GM11168 (cell line): ENCODE data around the gene WAC.

ENCODE experiments used
- in situ Hi-C: fragments of 300-500 bp; cut with MboI; formaldehyde crosslinking; loops from one replicate; pipeline ENCODE4 v1.12.0; 2022; ENCODE audit warnings: low sequenced_read_pairs; ENCODE audit not compliant: unreplicated experiment

The WAC gene

DNA sequence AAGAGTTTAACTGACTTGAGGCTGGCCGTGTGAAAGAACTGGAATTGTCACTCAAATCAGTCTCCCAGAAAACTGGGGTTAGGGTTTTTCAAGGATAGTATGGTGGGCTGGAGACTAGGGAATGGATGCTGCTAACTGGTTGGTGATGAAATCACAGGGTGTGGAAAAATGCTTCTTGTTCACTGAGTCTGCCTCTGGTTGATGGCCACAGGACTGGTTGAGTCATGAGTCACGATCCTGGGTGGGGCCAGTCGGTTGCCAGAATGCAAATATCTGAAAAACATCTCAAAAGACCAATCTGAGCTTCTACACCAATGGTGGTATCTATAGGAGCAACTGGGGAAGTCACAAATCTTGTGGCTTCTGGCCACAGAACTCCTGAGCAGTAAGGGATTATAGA lies 128.1 kb downstream of the WAC start:
- in situ Hi-C loops = loop anchor here (10.0 to 25.0 kb wide), 2 partner anchors 476 to 644 kb away; no protein-coding TSS in a partner anchor

GRCh38 chr10:28663576-28664368 lies 130.9 kb downstream of the WAC start:
- in situ Hi-C loops = loop anchor here (10.0 to 25.0 kb wide), 2 partner anchors 474 to 641 kb away; no protein-coding TSS in a partner anchor

GRCh38 chr10:28664369-28664740 lies 131.4 kb downstream of the WAC start:
- in situ Hi-C loops = loop anchor here (10.0 to 25.0 kb wide), 2 partner anchors 473 to 640 kb away; no protein-coding TSS in a partner anchor

DNA sequence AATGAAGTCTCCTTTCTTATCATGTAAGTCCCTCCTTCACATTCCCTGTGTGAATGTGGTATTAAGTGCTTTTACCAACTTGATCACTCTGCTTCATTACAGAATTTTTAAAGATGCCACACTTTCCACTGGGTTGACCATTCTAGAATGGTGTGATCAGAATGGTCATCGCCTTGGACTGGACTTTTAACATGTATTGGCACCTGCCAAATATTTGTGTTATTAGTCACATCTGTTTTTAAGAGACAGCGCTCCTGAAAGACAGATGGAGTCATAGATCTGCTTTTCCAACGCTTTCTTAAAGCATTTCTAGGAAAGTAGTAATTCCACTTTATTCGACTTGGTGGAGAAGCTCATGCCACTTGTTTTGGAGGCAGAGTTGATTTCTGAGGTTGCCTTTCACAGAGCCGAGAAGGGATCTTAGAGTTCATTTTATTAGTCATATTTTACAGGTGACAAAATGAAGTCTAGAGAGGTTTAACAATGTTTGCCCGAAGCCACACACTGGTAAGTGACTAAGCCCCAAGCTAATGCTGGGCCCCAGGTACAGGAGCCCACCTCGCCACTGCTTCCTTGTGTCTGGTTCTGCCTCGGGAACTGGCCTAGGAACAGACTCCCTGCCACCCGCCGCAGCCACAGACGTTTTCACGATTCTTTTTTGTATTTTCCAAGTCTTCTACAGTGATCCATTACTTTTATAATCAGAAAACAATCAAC lies 134.0 kb downstream of the WAC start:
- in situ Hi-C loops = loop anchor here (5.0 to 25.0 kb wide), 3 partner anchors 320 to 638 kb away; no protein-coding TSS in a partner anchor

GRCh38 chr10:28668363-28669226 lies 135.7 kb downstream of the WAC start:
- in situ Hi-C loops = loop anchor here (5.0 to 25.0 kb wide), 3 partner anchors 319 to 636 kb away; no protein-coding TSS in a partner anchor

DNA sequence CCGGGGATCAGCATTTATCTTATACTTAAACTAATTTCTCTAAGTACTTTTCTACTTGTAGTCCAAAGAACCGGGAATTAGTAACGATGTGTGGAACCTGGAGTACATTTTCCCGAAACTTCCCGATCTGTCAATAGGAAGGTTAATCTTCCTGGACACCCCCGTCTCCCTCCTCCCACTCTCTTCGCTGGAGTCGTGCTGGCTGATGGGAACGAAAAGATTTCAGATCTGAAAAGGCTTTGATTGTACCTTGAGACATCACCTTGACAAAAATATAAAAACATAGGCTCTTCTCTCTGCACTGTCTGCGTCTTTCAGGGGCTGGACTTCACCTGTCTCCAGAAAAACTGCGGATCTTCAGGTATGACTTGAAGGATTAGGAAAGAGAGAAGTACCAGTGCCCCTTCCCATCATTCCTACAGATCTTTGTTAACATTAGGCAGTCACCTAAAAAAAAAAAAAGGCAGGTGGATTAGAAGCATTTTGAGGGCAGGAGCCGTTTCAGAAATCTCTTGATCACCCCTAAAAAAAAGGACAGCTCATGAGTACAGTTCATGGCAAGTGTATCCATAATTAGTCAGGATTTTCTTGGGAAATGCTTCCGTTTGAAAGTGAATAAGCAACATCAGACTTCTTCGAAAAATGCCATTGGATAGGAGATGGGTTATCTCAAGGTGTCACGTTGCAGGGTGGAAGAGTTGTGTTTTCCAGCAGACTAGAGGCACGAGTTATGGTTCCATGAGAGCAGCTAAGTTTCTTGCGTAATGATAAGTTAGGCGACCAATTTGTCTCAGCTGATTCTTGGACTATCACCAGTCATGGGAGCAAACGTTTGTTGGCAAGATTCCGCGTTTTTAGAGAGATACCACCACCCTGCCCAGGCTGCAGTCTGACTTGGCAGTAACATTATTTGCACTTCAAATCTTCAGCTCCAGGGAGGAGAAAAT lies 136.6 kb downstream of the WAC start:
- in situ Hi-C loops = loop anchor here (5.0 to 25.0 kb wide), 3 partner anchors 318 to 635 kb away; no protein-coding TSS in a partner anchor
